ENCODE measurements around the gene CYP3A4.

- no peak for TF ChIP-seq CTCF (IDR thresholded peaks at IDR 0.05)
- TF ChIP-seq POLR2A (IDR thresholded peaks at IDR 0.05), result no peak
Measured at GRCh38 chr7:99720800-99721595, 63.0 kb downstream of the CYP3A4 start.

All from esophagus squamous epithelium (tissue), 4 donors.